HEK293 (cell line): Measurements from ENCODE around the gene SPAG5.

Experiments used
- CTCF ChIA-PET: fragments of 350-600 bp; formaldehyde crosslinking; extraction: SDS; loops from one replicate; lab custom pipeline; 2021; ENCODE audit warnings: antibody characterized with exemption; lab: Yijun Ruan, JAX
- POLR2A ChIA-PET: fragments of 300-600 bp; formaldehyde crosslinking; extraction: SDS; loops from one replicate; lab custom pipeline; 2020; ENCODE audit warnings: antibody characterized with exemption, inconsistent platforms; lab: Yijun Ruan, JAX
- H3K27ac ChIP-seq: fragments of 200-500 bp; sonication (Bioruptor generic); 2 replicates; pipeline ENCODE4 v1.5.1; 2014; ENCODE audit warnings: low read depth, low read length, control low read depth, inconsistent platforms; ENCODE audit errors: extremely low read depth
- H3K36me3 ChIP-seq, 2 experiments: fragments of 200-500 bp in 1 of 2; sonication (Bioruptor generic) in 1 of 2; 1 replicate in 1 of 2; 2 replicates in 1 of 2; pipeline ENCODE4 v1.5.1; 2014 to 2017; ENCODE audit warnings: inconsistent platforms in 2 of 2, low read length in 2 of 2; ENCODE audit not compliant: control insufficient read depth in 2 of 2, insufficient read depth in 1 of 2
- H3K4me1 ChIP-seq: fragments of 200-500 bp; sonication (Bioruptor generic); 2 replicates; pipeline ENCODE4 v1.5.1; 2014; ENCODE audit warnings: mild to moderate bottlenecking, low read length, inconsistent platforms; ENCODE audit not compliant: control insufficient read depth, insufficient read depth
- H3K4me3 ChIP-seq: 2 replicates; pipeline ENCODE4 v1.5.1; 2011; ENCODE audit warnings: low read depth, mild to moderate bottlenecking, control low read depth, low read length, moderate library complexity
- H3K9me3 ChIP-seq: fragments of 200-500 bp; sonication (Bioruptor generic); 2 replicates; pipeline ENCODE4 v1.5.1; 2014; ENCODE audit warnings: low read depth, low read length, inconsistent platforms; ENCODE audit not compliant: control insufficient read depth, insufficient read depth
- GLIS1 ChIP-seq: fragments of 450-650 bp; formaldehyde crosslinking; IDR thresholded peaks from 2 replicates; pipeline ENCODE4 v1.5.1; 2016; ENCODE audit warnings: missing biosample characterization, missing genetic modification characterization
- HOXA7 ChIP-seq: sonication (generic); formaldehyde crosslinking; IDR thresholded peaks from 2 replicates; pipeline ENCODE4 v1.8.1; 2022; ENCODE audit warnings: missing genetic modification reagents, borderline replicate concordance
- PATZ1 ChIP-seq: fragments of 450-650 bp; formaldehyde crosslinking; IDR thresholded peaks from 2 replicates; pipeline ENCODE4 v1.5.1; 2016; ENCODE audit warnings: missing biosample characterization, missing genetic modification characterization
- ZNF112 ChIP-seq: fragments of 450-650 bp; formaldehyde crosslinking; IDR thresholded peaks from 2 replicates; pipeline ENCODE4 v1.5.0; 2017; ENCODE audit warnings: missing biosample characterization, missing genetic modification characterization
- ZNF132 ChIP-seq: fragments of 450-650 bp; formaldehyde crosslinking; IDR thresholded peaks from 2 replicates; pipeline ENCODE4 v1.5.1; 2017; ENCODE audit warnings: missing biosample characterization, missing genetic modification characterization, borderline replicate concordance
- ZNF19 ChIP-seq: fragments of 450-650 bp; formaldehyde crosslinking; IDR thresholded peaks from 2 replicates; pipeline ENCODE4; 2016; ENCODE audit warnings: missing biosample characterization, missing genetic modification characterization, low read depth
- ZNF324 ChIP-seq: fragments of 450-650 bp; formaldehyde crosslinking; IDR thresholded peaks from 2 replicates; pipeline ENCODE4 v1.5.1; 2016; ENCODE audit warnings: missing biosample characterization, missing genetic modification characterization
- ZNF521 ChIP-seq: fragments of 450-650 bp; formaldehyde crosslinking; IDR thresholded peaks from 2 replicates; pipeline ENCODE4 v1.5.1; 2017; ENCODE audit warnings: missing biosample characterization, mild to moderate bottlenecking, missing genetic modification characterization
- ZNF626 ChIP-seq: fragments of 450-650 bp; sonication (Bioruptor Pico); formaldehyde crosslinking; IDR thresholded peaks from 2 replicates; pipeline ENCODE4 v1.5.1; 2018; ENCODE audit warnings: missing biosample characterization, missing genetic modification characterization, inconsistent platforms
- ZNF670 ChIP-seq: fragments of 450-650 bp; formaldehyde crosslinking; IDR thresholded peaks from 2 replicates; pipeline ENCODE4 v1.5.1; 2016; ENCODE audit warnings: missing biosample characterization, missing genetic modification characterization, low read depth
- ZNF692 ChIP-seq: fragments of 450-650 bp; formaldehyde crosslinking; IDR thresholded peaks from 2 replicates; pipeline ENCODE4 v1.5.1; 2016; ENCODE audit warnings: missing biosample characterization, missing genetic modification characterization
- ZNF747 ChIP-seq: fragments of 450-650 bp; formaldehyde crosslinking; IDR thresholded peaks from 2 replicates; pipeline ENCODE4 v1.5.1; 2016; ENCODE audit warnings: missing biosample characterization, missing genetic modification characterization
- ZNF76 ChIP-seq: fragments of 450-650 bp; formaldehyde crosslinking; IDR thresholded peaks from 2 replicates; pipeline ENCODE4; 2016; ENCODE audit warnings: low read depth, missing biosample characterization, missing genetic modification characterization, borderline replicate concordance
- ZNF768 ChIP-seq: fragments of 450-650 bp; formaldehyde crosslinking; IDR thresholded peaks from 2 replicates; pipeline ENCODE4 v1.5.1; 2018; ENCODE audit warnings: missing biosample characterization, mild to moderate bottlenecking, missing genetic modification characterization
- ZNF777 ChIP-seq: fragments of 450-650 bp; formaldehyde crosslinking; IDR thresholded peaks from 2 replicates; pipeline ENCODE4 v1.5.1; 2017; ENCODE audit warnings: missing biosample characterization, missing genetic modification characterization, borderline replicate concordance

The SPAG5 gene

GRCh38 chr17:28547623-28548416 is 51.0 kb downstream of the SPAG5 start (continued):
- TF ChIP-seq ZNF626 (tag by site-specific recombination) (no peak), ZNF112 (tag by site-specific recombination) (no peak), HOXA7 (CRISPR knock-in tag) (no peak)

GRCh38 chr17:28547096-28547622 is 51.7 kb downstream of the SPAG5 start:
- TF ChIP-seq ZNF132 (no peak), ZNF521 (tag by site-specific recombination) (no peak), ZNF747 (tag by site-specific recombination) (no peak), ZNF670 (tag by site-specific recombination) (no peak), ZNF19 (tag by site-specific recombination) (no peak)

GRCh38 chr17:28545787-28546415 is 52.9 kb downstream of the SPAG5 start:
- H3K27ac ChIP-seq: no peak overlapping the region; the same call in 1 of the 2 replicates
- peaks cover 5 to 23% of the 10 kb centered on the region in 2 experiments; a peak in 2 of 3 replicates for H3K36me3 ChIP-seq
- no peak overlapping the region for H3K4me3 ChIP-seq
- TF ChIP-seq ZNF777 (tag by site-specific recombination): no peak
- no peak for TF ChIP-seq ZNF324 (tag by site-specific recombination)
- TF ChIP-seq ZNF692 (tag by site-specific recombination): no peak
- 0 out of 2 replicates have a peak, but pooled peaks have one; percentile 22 for TF ChIP-seq PATZ1 (tag by site-specific recombination)
- TF ChIP-seq ZNF76 (tag by site-specific recombination): 0 out of 2 replicates have a peak, but pooled peaks have one; percentile 46
- ChIA-PET POLR2A (no interaction called here), CTCF (interaction anchor here (0.6 to 6.8 kb wide), 7 partner anchors 8 to 1363 kb away, joined by 3 to 46 read pairs (median 3); partner anchors contain the start of gene RSKR)
- H3K4me1 ChIP-seq: peaks cover 5% of the 10 kb centered on the region
- H3K9me3 ChIP-seq: no peaks in the 10 kb centered on the region

More at GRCh38 chr17:28547096-28547622, 51.7 kb downstream of the SPAG5 start:
- no peak overlapping the region for H3K4me3 ChIP-seq
- H3K4me1 ChIP-seq: peaks cover 8% of the 10 kb centered on the region
- no peak overlapping the region for H3K27ac ChIP-seq
- CTCF ChIA-PET: interaction anchor here (0.6 to 6.8 kb wide), 23 partner anchors 7 to 579 kb away, joined by 3 to 46 read pairs (median 3); partner anchors contain the start of genes PIGS and RSKR
- POLR2A ChIA-PET: interaction anchor here (0.5 to 8.9 kb wide), 3 partner anchors 24 to 689 kb away, joined by 3 to 68 read pairs (median 5); partner anchors contain the start of genes BLTP2 and PIGS
- no peaks in the 10 kb centered on the region for H3K9me3 ChIP-seq
- H3K36me3 ChIP-seq: peaks cover 5 to 23% of the 10 kb centered on the region in 2 experiments; a peak in 2 of 3 replicates

- TF ChIP-seq ZNF768 (tag by site-specific recombination) (peak; percentile 96), GLIS1 (tag by site-specific recombination) (no peak)
- CTCF ChIA-PET: interaction anchor here (2.0 to 6.8 kb wide), 2 partner anchors 8 to 68 kb away, joined by 7 to 46 read pairs; partner anchors contain the start of gene RSKR
- Histone ChIP-seq H3K4me3 (no peak overlapping the region), H3K4me1 (peaks cover 2% of the 10 kb centered on the region; the same call in 1 of the 2 replicates), H3K9me3 (no peaks in the 10 kb centered on the region), H3K36me3 (peaks cover 5 to 23% of the 10 kb centered on the region in 2 experiments; a peak in 2 of 3 replicates), H3K27ac (no peak overlapping the region)
- POLR2A ChIA-PET: no interaction called here
Observed at GRCh38 chr17:28545141-28545503, 53.7 kb downstream of the SPAG5 start.
